ENCODE results near the gene LIMK1.
A peak's percentile ranks its signal among the peaks of the same experiment; 100 is the strongest.
"Not testable (repeated sequence)": the region's sequence is repeated elsewhere in the genome, so short reads cannot be mapped to it uniquely, and the experiment has no call there.

The LIMK1 gene

DNA sequence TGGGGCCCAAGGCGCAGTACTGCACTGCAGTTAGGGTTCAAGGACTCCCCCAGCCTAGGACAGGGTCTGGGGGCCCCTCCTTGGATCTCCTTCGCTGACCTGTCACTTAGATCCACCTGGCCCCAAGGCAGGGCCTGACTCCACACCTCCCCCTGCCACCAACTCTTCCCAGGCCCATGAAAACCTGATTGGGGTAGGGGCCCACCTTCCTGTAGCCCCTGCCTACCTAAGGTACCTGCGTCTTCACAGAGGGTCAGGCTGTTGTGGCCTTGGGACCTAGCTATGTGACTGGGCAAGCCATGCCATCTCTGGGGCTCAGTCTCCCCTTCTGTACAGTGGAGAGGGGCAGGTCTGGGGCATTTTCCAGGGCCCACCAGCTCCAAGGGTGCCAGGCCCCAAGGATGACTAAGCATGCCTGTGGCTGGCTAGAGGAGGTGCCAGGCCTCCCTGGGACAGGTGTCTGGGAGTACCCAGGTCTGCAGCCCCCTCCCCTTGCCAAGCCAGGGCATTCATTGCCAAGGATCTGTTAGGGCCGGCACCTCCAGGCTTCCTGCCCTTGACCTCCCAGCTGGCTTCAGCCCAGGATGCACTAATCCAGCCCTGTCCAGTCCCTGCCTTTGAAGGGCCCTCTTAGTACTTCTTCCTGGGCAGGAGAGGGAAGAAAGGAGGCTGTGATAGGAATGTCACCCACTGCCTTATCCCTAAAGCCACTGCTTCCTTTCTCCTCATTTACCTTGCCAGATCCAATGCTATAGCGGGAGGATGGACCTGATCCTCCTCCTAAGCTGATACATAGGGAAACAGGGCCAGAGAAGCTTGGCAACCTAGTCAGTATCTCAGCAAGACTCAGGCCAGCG, 1.3 kb downstream of the LIMK1 start:
- DNase-seq (ENCODE audit: low spot score), result no peak

DNA sequence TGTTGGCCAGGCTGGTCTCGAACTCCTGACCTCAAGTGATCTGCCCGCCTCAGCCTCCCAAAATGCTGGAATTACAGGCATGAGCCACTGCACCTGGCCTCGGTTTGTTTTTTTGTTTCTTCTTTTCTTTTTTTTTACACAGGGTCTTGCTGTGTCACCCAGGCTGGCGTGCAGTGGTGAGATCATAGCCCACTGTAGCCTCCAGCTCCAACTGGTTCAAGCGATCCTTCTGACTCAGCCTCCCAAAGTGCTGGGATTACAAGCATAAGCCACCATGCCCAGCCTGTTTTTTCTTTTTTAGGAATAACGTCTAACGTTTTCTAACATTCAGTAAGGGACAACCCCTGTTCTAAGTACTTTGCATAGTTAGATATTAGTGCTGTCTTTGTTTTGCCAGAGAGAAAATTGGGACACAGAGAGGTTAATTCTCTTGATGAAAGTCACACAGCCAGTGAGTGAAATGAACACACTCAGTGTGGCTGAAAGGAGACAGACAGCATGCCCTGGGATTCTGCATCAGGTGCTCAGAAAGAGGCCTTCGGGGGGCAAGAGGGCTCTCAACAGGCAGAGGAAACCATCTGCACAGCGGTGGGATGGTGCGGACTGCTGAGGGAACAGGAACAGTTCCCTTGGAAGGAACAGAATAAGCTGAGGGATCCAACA, 4.3 kb downstream of the LIMK1 start:
- no peak for DNase-seq (ENCODE audit: low spot score)

DNA sequence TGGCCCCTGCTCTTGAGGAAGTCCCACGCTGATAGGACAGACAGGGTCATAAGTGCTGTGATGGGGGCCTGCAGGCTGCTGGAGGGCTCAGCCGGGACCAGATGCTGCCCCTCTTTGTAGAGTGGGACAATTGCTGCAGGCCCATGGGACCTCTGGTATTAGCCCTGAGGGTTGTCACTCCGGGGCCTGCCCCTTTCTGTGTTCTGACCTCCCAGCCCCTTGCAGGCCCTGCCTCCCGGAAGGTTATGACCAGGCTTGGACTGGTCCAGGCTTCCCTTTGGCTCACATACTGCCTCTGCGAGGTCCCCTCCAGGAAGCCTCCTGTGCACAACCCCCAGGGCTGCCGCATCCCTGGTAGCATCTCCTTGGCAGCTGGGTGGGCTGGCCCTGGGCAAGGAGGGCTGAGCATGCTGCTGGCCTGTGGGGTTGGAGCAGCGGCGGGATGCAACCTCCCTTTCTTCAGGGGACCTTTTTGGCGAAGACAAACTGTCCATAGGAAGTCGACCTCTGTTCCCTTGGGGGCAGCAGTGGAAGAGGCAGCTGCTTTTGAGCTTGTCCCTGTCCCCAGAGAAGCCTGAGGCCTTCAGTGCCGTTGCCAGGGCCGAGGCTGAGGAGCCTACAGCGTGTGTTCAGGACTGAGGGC, 8.8 kb downstream of the LIMK1 start:
- no peak for DNase-seq (ENCODE audit: low spot score)

DNA sequence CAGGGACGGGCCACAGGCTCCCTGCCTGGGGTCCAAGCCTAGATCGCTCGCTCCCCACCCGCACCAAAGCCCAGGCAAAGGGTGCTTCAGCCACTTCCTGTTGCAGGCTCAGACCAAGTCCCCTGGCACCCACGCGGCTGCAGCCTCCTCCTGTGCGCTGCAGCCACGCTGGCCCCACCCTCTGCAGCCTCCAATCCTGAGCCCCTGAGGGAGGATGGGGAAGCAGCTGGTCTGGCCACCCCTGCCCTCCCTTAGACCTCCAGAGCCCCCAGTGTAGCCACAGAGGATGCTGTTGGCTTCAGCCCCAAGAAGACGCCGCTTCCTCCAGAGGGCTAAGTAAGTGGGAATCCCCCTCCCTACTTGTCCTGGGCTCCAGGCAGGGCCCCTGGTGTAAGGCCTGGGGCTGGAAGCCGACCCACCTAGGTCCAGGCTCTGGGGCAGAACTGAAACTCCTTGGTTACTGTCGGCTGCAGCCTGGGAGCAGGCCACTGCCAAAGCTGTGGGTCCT, 9.4 kb downstream of the LIMK1 start:
- DNase-seq (ENCODE audit: low spot score), result peak; percentile 56

DNA sequence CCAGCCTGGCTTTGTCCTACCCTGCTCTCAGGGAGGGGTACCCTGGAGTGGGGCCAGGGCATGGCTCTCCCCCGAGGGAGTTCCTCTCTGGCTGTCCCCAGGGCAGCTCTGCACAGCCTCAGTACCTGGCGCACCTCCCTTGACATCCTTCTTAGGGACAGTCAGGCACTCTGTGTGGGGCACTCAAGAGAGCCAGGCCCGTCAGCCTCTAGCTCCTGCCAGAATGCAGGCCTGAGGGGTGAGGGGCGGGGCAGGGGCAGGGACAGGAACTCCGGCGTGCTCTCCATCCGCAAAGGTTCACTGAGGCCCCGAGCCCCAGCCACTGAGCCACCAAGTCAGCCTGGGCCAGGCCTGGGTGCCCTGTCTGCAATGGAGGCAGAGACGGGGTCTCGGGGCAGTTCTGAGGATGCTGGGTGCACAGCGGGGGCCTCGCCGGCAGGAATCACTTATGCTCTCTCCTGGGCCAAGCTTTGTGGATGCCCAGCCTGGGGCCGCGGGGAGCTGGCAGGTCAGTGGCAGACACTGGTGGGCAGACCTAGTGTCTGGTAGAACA, 10.1 kb downstream of the LIMK1 start:
- DNase-seq (ENCODE audit: low spot score), result no peak

DNA sequence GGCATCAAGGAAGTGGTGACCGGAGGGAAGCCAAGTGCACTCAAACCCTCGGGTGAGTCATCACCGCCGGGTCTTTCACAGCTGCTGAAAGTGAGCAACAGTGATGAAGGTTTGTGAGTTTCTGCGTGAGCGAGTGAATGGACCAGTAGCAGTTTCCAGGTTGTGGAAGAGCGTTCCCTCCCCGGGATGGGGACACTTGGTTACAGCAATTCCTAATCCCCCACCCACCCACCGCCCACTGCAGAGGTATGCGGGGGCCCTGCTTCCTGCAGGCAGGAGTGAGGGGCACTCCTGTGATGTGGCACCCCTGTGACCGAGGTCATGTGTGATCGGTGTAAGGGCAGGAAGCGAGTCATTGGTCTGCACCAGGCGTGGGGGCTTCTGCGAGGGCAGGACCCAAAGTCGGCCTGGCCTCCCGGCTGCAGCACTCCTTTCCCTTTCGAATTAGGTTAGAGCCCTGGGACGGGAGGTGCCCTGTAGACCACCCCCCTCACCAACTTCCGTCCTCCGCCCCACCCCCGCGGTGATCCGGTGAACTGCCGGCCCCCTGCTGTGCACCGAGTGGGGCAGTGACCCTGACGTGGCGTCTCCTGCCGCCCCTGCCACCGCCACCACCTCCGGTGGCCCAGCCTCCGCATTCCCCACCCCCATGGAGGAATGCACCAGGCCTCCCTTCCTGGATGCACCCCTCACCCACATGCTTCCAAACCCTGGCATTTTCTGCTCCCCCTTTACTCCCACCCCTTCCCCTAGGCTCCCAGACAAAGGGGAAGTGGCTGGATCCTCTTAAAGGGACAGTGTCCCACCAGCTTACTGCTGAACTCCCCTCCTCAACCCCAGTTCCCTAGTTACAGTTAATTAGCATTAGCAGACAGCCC, 10.9 kb downstream of the LIMK1 start:
- DNase-seq (ENCODE audit: low spot score), result peak; percentile 41

DNA sequence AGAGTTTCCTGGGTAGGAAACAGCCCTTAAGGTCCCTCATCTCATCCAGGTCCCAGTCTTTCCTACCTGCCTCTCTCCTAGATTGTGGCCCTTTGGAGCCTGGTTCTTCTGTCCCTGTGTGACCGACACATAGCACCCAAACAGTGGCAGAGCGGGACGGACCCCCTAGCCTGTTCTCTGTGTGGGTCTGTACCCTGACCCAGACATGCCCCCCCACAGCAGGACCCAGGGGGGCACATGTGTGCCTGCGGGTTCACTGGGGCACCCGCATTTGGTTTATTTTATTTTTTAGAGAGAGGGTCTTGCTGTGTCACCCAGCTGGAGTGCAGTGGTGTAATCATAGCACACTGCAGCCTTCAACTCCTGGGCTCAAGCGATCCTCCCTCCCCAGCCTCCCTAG, 11.5 kb downstream of the LIMK1 start:
- no peak for DNase-seq (ENCODE audit: low spot score)

DNA sequence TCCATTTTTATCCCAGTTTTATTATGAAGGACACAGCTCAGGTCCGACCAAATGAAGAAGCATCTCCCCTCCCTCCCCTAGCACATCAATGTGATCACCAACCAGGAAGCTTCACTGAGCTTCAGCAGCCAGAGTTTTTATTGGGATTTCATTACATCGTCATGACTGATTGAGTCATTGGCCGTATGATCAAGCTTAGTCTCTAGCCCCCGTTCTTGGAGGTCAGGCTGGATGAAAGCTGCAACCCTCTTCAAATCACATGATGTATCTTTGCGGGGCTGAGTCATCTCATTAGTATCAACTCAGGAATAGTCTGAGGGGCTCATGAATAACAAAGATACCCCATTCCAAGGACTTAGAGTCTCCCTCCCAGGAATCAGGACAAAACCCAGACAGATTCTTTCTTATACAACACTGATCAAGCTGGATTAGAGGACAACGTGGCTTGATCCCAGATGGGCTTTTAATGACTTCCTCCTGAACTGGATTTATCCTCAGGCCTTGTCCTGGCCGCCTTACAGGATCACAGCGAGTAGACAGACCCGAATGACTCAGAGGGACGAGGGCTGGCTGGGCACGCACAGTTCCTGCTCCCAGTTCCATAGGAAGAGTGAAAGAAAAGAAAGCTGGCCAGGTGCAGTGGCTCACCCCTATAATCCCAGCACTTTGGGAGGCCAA, 14.5 kb downstream of the LIMK1 start:
- peak; percentile 40 for DNase-seq (ENCODE audit: low spot score)

DNA sequence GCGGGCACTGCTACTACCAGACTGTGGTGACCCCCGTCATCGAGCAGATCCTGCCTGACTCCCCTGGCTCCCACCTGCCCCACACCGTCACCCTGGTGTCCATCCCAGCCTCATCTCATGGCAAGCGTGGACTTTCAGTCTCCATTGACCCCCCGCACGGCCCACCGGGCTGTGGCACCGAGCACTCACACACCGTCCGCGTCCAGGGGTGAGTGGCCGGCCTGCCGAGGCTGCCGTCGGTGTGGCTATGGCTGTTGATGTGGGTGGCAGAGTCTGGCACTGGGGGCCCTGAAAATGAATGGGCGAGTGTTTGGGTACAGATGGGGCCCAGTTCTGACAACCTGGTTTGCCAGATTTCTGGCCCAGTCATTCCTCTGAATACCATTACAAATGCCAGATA, 15.4 kb downstream of the LIMK1 start:
- DNase-seq (ENCODE audit: low spot score), result no peak

DNA sequence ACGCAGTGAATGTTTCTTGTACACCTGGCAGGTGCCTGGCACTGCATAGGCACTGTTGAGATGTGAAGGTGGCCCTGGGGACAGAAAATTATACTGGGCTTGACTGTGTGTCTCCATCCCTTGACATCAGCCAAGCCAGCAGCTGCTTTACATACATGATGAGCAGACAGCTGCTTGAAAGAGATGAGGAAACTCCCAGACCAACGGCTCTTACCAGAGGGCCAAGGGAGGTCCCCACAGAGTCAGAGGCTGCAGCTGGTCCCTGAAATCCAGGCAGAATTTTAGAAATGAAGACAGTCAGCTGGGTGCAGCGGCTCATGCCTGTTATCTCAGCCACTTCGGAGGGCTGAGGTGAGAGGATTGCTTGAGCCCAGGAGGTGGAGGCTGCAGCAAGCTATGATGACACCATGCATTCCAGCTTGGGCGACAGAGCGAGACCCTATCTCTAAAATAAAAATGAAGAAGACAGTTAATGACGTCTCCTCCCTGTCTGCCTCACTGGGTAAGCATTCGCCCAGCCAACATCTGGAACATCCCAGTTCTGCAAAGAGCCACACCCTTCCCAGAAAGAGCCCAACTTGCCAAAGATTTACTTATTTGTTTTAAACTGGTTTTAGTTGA, 17.6 kb downstream of the LIMK1 start:
- no peak for DNase-seq (ENCODE audit: low spot score)

DNA sequence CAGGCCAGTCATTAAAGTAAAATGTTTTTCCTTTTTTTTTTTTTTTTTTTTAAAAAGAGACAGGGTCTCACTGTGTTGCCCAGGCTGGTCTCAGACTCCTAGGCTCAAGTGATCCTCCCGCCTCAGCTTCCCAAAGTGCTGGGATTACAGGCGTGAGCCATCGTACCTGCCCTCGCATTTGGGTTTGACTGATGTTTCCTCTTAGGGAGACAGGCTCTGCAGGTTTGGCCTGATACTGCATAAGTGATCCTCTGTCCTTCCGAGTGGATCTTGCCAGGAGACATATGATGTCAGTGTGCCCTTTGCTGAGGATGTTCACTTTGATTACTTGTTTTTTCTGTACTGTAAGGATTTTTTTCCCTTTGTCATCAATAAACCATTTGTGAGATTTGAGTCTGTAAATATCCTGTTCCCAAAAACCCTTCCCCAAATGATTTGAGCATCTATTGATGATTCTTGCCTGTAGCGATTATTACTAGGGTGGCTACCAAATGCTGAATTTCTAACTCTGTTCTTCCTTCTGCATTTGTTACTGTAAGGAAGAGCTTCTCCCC, 19.7 kb downstream of the LIMK1 start:
- no peak for DNase-seq (ENCODE audit: low spot score)

DNA sequence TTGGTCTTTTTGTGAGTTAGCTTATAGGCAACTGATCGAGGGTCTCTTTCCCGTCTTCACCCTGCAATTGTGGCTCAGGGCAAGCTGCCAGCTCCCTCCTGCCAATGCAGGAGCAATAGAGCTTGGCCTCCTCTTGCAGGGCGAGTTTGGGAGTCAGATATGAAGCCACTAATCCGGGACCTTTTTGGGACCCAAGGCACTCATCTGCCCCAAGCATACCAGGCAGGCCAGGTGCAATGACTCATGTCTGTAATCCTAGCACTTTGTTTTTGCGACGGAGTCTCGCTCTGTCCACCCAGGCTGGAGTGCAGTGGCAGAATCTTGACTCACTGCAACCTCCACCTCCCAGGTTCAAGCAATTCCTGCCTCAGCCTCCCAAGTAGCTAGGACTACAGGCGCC, 21.1 kb downstream of the LIMK1 start:
- DNase-seq (ENCODE audit: low spot score), result no peak

DNA sequence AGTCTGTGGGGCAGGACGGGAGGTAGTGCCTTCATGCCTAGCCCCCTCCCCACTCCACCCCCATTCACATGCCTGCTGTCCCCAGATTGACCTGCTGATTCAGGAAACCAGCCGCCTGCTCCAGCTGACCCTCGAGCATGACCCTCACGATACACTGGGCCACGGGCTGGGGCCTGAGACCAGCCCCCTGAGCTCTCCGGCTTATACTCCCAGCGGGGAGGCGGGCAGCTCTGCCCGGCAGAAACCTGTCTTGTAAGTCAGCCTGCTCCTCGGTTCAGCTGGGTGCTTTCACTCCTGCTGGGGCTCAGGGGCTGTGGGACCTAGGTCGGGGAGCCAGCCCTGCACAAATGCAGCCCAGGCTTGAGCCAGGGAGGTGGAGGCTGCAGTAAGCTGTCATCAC, 22.4 kb downstream of the LIMK1 start:
- no peak for DNase-seq (ENCODE audit: low spot score)

DNA sequence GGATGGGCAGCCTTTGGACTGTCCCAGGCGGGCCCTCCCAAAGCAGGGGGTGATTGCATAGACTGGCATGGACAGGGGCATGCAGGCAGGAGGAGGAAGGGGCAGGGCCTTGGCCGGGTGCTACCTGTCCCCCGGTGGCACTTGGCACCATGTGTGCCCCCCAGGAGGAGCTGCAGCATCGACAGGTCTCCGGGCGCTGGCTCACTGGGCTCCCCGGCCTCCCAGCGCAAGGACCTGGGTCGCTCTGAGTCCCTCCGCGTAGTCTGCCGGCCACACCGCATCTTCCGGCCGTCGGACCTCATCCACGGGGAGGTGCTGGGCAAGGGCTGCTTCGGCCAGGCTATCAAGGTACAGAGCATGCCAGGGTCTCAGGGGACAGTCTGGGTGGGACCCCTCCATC, 23.2 kb downstream of the LIMK1 start:
- no peak for DNase-seq (ENCODE audit: low spot score)

DNA sequence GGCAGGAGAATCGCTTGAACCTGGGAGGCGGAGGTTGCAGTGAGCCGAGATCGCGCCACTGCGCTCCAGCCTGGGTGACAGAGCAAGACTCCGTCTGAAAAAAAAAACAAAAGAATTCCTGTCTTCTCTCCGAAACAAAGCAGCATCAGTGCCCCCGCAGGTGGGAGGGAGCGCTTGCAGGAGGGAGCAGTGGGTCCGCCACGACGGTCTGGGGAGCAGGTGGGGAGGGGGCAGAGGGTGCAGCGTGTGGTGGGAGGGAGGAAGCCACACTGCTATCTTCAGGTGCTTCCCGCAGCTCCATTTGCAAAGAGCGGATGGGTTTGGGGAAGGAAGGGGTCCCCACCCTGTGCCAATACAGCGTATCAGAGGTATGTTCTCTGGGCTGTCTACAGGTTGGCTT, 31.7 kb downstream of the LIMK1 start:
- no peak for DNase-seq (ENCODE audit: low spot score)

DNA sequence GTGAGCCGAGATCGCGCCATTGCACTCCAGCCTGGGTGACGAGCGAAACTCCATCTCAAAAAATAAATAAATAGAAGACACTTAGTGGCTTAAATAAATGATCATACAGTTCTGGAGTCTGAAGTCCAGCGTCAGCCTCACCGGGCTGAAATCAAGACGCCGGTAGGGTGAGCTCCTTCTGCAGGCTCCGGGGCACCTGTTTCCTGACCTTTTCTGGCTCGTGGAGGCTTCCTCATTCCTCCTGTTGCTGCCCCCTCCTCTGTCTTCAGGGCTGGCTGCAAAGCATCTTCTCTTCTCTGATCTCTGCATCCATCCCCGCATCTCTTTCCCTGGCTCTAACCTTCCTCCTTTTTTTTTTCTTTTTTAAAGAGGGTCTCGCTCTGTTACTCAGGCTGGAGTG, 32.8 kb downstream of the LIMK1 start:
- no peak for DNase-seq (ENCODE audit: low spot score)

DNA sequence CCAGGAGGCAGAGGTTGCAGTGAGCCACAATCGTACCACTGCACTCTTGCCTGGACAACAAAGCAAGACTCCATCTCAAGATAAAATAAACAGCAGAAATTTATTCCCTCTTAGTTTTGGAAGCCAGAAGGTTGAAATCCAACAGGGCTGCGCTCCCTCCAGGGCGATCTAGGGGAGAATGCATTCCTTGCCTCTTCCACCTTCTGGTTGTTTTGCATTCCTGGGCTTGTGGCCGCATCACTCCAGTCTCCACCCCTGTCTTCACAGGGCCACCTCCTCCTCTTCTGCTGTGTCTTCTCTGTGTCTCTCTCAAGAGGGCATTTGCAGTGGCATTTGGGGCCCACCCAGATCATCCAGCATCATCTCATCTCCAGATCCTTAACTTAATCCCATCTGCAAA, 36.2 kb downstream of the LIMK1 start:
- no peak for DNase-seq (ENCODE audit: low spot score)

DNA sequence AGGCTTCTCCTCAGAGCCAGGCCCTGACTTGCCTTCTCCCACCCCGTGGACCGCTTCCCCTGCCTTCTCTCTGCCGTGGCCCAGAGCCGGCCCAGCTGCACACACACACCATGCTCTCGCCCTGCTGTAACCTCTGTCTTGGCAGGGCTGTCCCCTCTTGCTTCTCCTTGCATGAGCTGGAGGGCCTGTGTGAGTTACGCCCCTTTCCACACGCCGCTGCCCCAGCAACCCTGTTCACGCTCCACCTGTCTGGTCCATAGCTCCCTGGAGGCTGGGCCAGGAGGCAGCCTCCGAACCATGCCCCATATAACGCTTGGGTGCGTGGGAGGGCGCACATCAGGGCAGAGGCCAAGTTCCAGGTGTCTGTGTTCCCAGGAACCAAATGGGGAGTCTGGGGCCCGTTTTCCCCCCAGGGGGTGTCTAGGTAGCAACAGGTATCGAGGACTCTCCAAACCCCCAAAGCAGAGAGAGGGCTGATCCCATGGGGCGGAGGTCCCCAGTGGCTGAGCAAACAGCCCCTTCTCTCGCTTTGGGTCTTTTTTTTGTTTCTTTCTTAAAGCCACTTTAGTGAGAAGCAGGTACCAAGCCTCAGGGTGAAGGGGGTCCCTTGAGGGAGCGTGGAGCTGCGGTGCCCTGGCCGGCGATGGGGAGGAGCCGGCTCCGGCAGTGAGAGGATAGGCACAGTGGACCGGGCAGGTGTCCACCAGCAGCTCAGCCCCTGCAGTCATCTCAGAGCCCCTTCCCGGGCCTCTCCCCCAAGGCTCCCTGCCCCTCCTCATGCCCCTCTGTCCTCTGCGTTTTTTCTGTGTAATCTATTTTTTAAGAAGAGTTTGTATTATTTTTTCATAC, 38.0 kb downstream of the LIMK1 start:
- DNase-seq (ENCODE audit: low spot score), result no peak

DNA sequence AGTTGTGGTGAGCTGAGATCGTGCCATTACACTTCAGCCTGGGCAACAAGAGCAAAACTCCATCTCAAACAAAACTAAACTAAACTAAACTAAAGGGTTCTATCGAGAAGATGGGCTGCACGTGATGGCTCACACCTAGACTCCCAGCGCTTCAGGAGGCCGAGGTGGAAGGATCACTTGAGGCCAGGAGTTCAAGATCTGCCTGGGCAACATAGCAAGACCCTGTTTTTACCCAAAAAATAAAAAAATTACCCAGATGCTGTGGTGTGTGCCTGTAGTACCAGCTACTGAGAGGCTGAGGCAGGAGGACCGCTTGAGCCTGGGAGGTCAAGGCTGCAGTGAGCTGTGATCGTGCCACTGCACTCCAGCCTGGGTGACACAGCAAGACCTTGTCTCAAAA, 40.3 kb downstream of the LIMK1 start:
- not testable (repeated sequence) for DNase-seq (ENCODE audit: low spot score)

All from pons (tissue), 1 donor.